Stimulated activated naive CD4-positive, alpha-beta T cell (primary cell): ENCODE results near the gene ABCC2.
"Not testable (repeated sequence)": the region's sequence is repeated elsewhere in the genome, so short reads cannot be mapped to it uniquely, and the experiment has no call there.

ENCODE experiments used
- DNase-seq, 6 experiments: peaks; one replicate each; lab custom pipeline; 2025; lab: John Stamatoyannopoulos, UW

Gene ABCC2

DNA sequence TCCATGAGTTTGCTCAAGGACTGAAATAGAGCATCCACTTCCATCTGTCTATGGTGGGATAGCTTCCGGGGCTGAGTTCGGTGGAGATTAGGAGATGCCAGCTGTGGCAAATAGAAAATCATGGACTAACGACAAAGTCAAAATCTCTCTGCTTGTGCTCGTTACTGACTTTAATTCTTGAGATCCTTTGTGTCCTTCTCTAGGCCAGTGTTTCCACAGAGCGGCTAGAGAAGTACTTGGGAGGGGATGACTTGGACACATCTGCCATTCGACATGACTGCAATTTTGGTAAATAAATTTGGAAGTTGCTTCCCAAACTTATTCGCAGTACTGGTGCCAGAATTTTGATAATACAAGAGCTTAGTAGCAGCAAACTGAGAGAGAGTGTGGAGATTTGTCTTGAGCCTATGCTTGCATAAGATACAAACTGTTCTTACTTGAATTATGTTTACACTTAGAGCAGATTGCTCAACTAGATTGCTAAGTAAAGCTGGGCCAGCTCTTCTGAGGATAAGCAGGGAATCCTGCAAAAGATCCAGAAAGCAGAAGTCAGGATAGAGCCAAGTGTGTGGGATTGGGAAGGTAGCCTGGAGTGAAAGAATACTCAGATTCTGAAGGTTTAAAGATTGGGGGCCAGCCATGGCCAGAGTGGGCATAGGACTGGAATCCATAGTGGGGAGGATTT is 27.6 kb downstream of the ABCC2 start:
- DNase-seq = no peak

DNA sequence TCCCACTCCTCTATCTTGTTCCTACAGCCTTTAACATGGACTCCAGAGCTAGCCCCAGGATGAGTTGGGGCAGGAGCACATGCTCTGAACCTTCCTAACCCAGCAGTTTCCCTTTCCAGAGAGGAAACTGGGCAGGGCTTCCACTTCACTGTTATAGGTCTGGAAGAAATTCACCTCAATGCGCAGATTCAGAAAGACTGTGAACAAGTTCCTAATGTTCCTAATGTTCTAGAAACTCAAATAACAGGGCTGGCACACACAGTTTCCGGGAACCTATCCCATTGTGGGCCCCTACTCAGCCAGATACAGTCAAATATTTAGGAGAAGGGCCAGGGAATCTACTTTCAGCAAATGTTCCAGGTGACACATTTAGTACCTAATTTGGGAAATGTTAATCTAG is 29.7 kb downstream of the ABCC2 start:
- DNase-seq = no peak

DNA sequence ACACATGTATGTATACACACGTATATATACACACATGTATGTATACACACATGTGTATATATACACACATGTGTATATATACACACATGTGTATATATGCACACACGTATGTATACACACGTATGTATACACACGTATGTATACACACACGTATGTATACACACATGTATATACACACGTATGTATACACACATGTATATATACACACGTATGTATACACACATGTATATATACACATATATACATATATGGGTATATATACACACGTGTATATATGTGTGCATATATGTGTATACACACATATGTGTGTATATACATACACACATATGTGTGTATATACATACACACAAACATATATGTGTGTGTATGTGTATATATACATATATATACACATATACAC is 31.7 kb downstream of the ABCC2 start:
- no peak for DNase-seq

DNA sequence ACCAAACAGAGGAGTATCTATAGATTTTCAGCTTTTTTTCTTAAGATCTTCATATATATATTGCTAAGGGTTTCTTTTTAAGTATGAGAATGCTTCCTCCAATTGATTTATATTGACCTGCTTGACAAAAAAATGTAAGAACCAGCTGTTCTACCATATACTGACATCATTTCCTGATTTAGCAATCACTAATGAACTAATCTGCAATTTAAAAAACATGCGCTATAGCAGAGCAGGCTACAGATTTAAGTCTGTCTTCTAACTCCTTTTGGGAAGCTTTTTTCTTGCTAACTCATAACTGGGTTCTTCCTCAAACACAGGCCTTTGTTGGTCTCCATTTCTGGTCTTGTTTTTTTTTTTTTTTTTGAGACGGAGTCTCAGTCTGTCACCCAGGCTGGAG is 33.2 kb downstream of the ABCC2 start:
- no peak for DNase-seq

DNA sequence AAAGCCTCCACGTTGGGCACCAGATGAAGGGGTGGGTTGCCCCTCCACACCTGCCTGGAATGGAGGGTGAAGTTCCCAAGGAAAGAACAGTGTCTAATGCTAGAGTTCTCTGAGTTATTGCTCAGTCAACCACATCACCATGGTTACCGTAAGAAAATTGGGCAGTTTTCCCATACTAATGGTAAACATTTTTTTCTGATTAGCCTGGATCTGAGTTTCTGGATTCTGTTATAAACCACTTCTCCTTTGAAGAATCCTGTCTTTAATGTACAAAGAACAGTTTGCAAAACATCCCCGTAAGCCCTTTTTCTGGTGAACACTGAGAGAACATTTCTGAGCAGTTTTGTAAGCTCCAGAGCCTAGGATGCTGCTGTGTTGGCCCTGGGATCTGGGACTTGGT is 45.5 kb downstream of the ABCC2 start:
- no peak for DNase-seq

DNA sequence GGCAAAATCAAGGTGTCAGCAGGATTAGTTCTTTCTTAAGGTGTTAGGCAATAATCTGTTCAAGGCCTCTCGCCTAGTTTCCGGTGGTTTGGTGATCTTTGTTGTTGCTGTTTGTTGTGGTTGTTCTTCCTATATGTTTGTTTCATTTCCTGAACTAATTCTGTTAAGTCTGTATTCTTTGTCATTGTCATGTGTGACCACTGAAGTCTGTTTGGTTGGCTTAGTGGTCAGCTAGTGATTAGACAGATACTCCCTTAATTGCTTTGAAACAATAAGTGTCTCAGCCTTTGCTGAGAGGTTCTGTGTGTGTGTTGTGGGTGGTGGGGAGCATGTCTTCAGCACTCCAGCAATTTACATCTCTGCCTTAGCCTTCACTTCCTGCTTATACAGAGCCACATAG is 46.0 kb downstream of the ABCC2 start:
- no peak for DNase-seq

DNA sequence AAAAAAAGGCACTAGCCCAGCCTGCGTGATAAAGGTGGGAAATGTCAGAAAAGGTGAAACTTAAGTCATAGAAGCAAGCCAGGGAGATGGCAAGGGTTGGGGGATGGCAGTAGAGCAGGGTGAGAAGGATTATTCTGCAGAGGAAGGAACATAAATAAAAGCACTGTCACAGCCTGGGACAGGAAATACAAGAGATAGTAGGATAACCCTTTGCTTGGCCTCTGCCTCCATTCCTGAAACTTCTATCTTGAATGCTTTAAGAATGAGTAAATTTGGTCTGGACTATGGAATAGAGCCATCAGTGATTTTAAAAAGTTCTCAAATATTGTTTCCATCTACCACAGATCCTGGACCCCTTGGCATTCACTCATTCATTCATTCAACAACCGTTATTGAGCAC is 50.0 kb downstream of the ABCC2 start:
- DNase-seq = no peak

DNA sequence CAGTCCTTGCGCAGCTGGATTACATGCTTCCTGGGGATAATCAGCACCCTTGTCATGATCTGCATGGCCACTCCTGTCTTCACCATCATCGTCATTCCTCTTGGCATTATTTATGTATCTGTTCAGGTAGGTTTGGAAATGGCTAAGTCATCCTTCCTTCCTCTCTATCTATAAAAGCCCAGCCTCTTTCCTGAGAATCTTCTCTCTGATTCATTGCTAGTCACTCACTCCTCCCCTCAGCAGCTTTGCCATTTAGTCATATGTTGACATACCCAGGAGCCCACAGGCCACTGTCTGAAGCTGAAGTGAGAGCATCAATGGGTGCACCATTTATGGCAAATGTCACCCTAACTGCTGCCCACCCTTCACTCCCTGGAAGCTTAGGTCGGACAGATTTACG is 52.0 kb downstream of the ABCC2 start:
- DNase-seq = no peak

DNA sequence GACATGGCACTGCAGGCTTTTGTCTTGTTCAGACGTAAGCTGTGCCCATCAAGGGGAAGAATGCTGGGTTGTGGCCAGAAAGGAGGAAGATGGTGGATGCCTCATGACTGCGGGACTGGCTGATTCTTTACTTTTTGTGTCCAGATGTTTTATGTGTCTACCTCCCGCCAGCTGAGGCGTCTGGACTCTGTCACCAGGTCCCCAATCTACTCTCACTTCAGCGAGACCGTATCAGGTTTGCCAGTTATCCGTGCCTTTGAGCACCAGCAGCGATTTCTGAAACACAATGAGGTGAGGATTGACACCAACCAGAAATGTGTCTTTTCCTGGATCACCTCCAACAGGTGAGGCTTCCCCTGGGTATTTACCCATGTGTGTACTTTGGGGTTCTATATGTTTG is 53.5 kb downstream of the ABCC2 start:
- DNase-seq = no peak

DNA sequence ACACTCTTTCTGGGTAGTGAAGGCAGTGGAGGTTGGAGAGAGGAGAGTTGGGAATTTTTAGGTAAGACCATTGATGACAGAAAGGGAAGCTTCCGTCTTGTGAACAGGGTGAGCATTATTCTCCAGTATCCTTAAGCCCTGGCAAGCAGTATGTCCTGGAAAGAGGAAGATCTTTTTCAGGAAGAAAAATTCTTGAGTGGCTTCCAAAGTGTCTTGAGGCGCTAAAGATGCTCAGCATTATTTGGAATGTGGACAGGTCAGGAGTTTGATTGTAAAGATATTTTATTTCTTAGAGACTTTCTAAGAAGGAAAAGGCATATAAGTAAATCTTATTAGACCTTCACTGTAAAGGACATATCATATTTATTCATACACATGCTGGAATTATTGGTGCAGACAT is 54.3 kb downstream of the ABCC2 start:
- DNase-seq = no peak

DNA sequence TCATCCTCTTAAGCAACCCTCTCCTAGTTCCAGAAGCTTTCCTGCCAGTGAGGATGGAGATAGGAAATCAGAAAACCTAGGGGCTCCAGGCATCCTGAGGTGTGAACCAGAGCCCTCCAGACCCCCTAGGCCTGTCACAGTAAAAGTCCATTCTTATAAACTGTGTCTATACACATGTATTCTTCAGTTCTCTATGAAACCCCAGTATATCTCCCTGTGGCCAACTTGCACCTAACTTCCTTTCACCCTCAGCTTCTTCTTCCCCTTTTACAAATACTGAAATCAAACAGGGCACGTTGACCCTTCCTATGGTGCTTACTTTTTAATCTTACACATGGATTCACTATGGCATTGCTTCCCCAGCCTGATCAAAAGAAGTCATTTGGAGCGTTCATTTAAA is 58.4 kb downstream of the ABCC2 start:
- DNase-seq = not testable (repeated sequence)

DNA sequence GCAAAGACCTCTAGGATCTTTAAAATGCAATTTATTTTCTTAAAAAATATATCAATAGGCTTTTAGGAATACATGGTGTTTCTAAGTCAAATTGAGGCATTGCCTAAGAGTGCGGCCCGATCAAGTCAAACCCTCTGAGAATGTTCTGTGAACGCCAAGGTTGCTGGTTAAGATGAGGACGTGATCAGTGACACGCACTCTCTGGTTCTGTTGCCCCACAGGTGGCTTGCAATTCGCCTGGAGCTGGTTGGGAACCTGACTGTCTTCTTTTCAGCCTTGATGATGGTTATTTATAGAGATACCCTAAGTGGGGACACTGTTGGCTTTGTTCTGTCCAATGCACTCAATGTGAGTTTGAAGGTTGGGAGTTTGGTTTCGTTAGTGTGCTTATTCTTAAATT is 59.3 kb downstream of the ABCC2 start:
- DNase-seq = no peak

DNA sequence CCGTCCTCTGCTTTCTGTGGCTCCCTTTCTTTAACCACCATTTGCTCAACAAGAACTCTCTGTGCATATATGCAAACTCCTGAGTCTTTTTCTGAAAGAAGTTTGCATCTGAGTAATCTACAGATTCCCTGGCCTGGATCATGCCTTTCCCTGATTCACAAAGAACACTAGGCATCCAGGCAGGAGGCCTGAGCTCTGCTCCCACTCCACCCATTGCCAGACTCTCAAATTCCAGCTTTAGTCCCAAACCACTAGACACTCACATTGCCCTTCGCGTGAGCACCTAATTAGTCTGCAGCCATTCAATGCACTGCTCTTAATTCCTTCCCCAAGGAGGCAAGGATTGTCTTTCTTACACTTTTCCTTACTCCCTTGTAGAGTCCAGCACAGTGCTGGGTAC is 60.9 kb downstream of the ABCC2 start:
- no peak for DNase-seq

DNA sequence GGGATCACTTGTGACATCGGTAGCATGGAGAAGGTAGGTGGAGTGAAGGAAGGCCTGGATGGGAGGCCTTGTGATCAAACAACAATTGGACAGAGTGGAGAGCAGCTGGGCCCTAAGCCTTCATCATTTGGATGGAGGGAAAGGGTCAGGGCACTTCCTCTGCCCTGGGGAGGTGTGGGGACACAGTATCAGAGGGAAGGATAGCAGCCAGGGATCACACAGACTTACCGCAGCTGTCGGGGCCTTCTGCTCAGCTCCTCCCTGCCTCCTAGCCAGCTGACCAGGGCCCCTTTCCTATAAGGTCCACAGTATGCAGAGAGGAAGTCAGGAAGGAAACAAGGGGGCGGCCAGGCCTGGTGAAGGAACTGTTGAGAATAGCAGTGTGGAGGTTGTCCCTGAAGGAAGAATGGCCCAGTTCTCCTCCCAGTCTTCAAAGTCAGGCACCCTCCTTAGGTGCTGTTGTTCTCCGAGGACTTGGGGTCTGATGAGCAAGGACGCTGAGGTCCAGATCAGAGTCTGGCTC is 62.1 kb downstream of the ABCC2 start:
- DNase-seq = peak in 1 of 6 experiments; percentile 1

DNA sequence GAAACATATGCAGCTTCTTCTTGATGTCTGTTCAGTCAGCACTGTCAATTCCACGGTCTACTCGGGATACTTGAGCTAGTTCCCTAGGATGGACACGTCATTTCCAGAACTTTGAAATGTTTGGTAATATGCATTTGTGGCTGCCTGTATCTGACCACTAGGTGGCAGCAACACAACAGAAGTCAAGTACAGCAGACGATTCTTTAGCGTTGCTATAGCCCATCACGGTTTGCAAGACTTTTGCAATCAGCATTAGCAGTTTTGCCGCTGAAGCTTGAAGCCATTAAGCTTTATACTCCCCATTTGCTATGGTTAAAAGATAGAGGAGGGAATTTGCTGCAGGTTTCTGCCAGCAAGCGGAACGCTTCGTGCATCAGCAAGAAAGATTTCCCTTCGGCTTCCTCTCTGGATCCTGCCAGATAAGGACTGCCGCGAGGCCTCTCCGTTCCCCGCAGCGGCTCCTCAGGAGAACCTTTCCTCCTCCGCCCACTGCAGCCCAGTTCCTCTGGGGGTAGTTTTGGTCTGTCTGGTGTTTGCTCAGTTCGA is 63.5 kb downstream of the ABCC2 start:
- peak; percentile 38 to 81 (median 56) for DNase-seq

DNA sequence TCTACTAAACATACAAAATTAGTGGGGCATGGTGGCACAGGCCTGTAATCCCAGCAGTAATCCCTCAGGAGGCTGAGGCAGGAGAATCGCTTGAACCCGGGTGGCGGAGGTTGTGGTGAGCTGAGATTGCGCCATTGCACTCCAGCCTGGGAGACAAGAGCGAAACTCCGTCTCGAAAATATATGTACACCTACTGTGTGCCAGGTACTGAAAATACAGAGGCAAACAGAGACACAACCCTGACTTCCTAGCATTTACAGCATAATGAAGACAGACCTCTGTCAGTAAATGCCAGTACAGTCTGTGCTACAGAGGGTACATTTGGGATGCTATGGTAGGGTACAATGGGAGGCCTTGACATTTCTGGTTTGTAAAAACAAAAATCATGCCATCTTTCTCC is 66.6 kb downstream of the ABCC2 start:
- no peak for DNase-seq

DNA sequence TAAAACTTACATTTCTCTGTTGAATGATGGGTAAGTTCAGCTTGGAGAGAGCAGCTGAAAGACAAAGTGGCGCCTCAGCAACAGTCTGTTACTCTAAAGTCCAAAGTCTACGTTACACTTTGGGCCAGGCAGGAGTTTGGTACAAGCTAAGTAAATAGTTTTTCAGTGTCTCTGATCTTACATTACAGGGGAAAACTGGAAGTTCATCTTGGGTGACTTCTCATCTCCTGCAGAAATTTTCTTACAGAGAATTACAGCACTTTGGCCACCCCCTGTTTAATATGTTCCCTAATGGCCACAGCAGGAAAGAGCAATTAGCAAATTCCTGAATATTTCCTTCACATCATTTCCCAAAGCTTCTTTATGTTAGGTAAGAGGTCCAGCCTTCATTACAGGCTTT is 67.1 kb downstream of the ABCC2 start:
- DNase-seq = no peak

DNA sequence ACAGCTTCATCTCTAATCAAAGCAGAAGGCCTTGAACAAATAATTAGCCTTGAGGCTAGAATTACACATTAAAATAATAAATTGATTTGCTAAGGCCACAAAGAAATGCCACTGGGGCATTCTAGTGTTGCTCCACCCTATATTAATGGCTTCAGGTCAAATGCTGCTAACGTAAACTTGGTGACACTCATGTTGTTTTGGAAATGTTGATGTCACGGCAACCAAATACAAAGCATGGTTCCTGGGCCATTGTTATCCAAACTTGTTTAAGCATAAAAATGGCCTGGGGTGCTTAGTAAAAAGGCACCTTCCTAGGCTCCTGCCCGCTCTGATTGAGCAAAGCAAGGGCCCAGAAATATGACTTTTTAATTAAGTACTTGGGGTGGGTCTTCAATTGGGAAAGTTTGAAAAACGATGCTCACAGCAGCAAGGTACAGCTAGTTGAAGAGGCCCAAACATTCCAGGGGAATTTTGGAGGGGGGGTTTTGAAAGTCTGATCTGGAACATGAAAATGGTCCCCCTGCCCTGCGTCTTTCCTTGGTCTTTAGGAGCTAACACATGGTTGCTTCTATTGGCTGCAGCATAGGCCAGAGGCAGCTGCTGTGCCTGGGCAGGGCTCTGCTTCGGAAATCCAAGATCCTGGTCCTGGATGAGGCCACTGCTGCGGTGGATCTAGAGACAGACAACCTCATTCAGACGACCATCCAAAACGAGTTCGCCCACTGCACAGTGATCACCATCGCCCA is 67.8 kb downstream of the ABCC2 start:
- no peak for DNase-seq

DNA sequence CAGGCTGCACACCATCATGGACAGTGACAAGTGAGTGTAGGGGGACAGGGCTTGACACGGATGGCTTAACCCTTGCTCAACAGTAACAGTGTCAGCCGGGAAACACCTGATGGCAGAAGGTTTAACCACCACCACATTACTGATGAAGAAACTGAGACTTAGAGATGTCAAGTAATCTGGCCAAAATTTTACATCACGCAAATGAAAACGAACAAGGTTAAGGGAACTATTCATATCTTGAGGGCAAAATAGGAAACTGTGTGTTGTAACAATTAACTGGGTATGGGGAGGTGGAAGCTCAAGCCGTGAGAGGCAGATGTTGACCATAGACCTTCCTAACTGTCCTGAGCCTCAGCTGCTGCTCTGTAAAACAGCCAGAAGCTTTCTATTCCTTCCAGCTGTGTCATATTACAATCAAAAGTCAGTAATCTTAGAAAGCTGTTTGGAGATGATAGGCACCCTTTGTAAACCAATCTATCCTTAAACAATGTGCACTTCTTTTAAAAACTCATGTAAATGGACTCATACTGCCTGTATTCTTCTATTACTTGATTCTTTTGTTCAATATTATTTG is 68.4 kb downstream of the ABCC2 start:
- DNase-seq = no peak

DNA sequence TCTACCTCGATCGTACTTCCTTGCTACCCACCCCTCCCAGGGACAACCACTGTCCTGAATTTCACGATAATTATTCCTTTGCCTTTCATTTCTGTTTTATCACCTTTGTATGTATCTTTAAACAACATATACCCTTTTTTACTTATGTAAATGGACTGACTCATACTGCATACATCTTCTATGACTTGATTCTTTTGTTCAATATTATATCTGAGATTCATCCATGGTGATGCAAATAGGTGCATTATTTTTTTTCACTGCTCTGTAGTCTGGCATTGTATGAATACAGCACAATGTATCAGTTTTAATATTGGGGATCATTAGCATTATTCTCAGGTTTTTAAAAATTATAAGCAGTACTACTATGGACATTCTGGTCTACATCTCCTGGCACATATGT is 69.4 kb downstream of the ABCC2 start:
- no peak for DNase-seq

DNA sequence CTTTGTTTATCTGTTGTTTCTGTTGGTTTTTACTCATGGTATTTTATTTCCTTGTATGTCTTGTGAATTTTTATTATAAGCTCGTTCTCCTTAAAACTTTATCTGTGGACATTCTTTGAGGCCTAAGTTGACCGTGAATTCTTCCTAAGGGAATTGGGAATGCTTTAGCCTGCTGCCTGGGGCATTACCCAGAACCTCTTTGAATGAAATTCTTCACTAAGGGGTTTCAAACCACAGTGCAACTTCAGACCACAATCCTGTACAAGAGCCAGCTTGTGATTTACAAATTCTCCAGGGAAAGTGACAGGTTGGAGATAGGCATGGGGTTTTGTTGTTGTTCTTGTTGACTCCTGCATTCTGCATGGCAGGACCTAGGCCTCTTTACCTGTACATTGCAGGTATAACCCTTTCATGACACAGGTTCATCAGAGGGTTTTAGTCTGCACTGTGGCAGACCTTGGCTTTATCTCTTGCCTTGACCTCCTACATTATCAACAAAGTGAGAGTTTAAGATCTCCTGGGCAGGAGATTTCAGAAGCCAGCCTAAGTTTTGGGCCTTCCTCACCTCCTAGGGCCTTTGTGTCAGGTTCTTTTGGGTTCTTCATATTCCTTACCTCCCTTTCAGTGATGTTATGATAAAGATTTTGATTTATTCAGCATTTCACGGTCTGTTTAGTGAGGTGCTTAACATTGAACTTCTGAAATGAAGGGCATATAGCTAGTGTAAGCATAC is 70.2 kb downstream of the ABCC2 start:
- DNase-seq = no peak

DNA sequence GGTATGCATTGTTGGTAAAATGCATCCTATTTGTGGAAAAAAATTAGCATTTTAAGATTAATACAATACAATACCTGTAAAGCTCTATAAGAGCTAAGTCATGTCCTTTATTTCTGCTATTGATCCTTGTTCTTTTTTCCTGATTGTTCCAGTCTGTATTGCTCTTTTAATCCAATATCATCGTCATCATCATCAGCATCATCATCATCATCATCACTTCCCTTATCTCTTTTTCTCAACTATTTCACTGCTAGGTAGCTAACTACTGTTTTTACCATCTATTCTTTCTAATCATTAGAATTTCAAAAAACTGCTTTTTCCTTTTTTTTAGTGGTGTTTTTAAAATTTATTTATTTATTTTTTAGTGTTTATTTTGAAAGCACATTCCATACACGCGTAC is 71.2 kb downstream of the ABCC2 start:
- DNase-seq = no peak
